Measurements from ENCODE around the gene SUPT20HL1.

SUPT20HL1 gene

DNA sequence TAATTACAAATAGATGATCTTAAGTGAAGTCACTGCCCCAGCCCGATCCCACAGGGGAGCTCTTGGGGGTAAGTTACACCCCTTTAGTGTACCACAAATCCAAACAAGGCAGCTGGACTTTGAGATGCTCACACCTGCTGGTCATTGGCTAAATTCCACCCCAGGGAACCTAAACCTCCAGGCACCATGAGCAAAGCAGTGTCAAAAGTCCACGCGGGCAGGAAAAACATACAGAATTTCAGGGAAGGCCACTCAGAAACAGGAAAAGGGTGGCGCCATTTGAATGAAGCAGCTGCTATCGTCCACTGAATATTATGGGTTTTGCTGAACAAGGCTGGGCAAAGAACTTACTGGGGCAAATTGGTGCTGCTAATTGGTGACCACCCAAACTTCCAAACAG is 30.9 kb downstream of the SUPT20HL1 start:
- DNase-seq (ENCODE audit: low read depth), result no peak
- no peak overlapping the region for H3K4me3 ChIP-seq (ENCODE audit: low read depth, low read length)
- TF ChIP-seq, protein P1, sequence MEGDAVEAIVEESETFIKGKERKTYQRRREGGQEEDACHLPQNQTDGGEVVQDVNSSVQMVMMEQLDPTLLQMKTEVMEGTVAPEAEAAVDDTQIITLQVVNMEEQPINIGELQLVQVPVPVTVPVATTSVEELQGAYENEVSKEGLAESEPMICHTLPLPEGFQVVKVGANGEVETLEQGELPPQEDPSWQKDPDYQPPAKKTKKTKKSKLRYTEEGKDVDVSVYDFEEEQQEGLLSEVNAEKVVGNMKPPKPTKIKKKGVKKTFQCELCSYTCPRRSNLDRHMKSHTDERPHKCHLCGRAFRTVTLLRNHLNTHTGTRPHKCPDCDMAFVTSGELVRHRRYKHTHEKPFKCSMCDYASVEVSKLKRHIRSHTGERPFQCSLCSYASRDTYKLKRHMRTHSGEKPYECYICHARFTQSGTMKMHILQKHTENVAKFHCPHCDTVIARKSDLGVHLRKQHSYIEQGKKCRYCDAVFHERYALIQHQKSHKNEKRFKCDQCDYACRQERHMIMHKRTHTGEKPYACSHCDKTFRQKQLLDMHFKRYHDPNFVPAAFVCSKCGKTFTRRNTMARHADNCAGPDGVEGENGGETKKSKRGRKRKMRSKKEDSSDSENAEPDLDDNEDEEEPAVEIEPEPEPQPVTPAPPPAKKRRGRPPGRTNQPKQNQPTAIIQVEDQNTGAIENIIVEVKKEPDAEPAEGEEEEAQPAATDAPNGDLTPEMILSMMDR (conservative IDR thresholded peaks at IDR 0.05; ENCODE audit: low read depth, low read length), result no peak

DNA sequence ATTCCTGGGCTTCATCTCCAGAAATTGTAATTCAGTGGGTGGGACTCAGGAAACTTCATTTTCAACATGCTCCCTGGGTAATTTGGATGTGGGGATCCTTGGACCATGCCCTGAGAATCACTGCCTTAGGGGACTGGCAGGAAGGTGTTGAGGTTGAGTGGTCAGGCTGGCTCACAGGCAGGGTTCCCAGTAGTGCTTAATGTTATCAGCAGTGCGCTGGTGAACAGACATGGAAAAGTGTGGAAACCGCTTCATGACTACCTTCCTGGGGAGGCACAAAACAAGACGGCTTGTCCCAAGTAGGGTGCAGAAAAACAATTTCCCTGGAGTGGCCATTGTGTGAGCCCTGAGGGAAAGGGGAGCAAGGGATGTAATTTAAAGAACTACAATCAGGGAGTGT is 31.4 kb downstream of the SUPT20HL1 start:
- no peak overlapping the region for H3K4me3 ChIP-seq (ENCODE audit: low read depth, low read length)
- DNase-seq (ENCODE audit: low read depth), result no peak
- TF ChIP-seq, protein P1 (conservative IDR thresholded peaks at IDR 0.05; ENCODE audit: low read depth, low read length), result no peak

DNA sequence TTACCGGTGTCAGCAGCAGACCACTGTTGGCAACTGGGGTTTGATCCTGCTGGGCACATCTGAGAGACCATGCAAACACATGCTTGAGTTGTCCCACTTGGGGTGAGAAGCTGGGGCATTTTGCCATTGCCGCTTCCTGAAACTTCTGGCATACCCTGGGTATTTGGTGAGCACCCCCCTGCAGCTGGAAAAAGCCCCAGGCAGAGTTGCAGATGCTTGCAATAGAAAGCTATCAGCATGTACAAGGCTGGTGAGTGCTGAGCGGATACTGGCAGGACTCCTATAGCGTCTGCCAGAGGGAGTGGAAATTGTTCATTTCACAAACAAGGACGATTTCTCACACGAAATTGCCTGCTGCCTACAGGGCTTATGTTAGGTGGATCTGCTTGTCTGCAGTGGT is 32.3 kb downstream of the SUPT20HL1 start:
- DNase-seq (ENCODE audit: low read depth), result no peak
- TF ChIP-seq, protein P1 (conservative IDR thresholded peaks at IDR 0.05; ENCODE audit: low read depth, low read length), result no peak
- no peak overlapping the region for H3K4me3 ChIP-seq (ENCODE audit: low read depth, low read length)

DNA sequence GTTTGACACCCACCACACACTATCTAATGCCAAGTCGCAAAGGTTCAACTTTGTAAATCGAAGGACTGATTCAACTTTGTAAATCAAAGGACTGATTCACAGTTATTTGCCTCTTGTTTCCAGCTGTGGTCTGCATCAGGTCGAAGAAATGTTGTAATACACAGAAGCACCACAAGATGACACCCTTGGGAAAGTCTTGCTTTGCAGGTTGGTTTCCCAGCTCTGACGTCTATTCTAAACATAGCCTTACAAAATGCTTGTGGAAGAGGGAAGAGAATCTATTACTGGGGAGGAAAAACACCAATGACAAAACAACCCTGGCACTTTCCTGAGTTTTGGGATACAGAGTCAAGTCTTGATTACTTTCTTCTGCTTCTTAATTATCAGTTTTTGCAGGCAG is 35.3 kb downstream of the SUPT20HL1 start:
- TF ChIP-seq, protein P1 (conservative IDR thresholded peaks at IDR 0.05; ENCODE audit: low read depth, low read length), result peak; percentile 71
- peak; percentile 84 for DNase-seq (ENCODE audit: low read depth)
- no peak overlapping the region for H3K4me3 ChIP-seq (ENCODE audit: low read depth, low read length)

DNA sequence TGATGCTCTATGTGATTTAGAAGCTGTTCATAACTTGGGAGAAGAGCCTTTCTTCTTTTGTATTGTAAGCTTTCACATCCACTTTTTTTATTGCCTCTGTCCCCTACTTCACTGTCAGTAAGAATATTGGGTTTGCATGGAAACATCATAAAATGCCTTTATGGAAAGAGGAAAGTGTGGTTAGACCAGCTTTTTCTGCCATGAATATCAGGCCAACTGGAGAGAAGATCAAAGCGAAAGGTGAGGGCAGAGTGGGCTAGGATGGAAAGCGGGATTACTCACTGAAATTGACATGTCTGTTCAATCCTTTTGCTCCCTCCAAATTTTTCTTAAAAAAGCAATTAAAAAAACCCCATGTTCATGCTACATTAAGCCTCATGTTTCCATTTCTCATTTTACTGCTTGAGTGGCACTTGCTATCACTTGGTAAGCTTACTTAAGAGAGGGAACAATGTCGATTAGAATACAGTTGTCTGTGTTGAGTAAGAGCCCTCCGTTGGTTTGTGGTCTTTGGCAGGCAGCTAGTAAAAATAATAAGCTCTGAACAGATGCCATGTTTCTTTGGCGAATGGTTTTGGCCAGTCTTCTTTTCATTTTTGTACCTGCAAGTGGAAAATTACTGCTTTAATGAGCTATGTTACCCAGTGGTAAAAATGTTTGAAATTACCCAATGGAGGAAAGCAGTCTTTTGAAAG is 35.9 kb downstream of the SUPT20HL1 start:
- TF ChIP-seq, protein P1 (conservative IDR thresholded peaks at IDR 0.05; ENCODE audit: low read depth, low read length), result no peak
- DNase-seq (ENCODE audit: low read depth), result peak; percentile 63
- no peak overlapping the region for H3K4me3 ChIP-seq (ENCODE audit: low read depth, low read length)

DNA sequence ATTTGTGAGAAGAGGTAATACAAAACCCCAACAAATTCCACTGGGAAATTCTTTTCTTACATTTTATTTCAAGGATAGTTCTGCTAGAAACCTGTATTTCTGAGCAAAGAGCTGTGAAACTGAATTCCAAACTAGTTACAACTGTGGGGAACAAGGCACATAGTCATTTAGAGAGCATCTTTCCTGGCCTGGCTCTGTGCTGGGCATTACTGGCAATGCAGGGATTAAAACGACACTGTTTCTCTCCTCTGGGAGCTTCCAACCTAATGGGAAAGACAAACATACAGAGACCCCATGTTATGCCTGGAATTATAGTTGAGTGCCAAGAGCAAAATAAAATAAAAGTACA is 36.5 kb downstream of the SUPT20HL1 start:
- no peak overlapping the region for H3K4me3 ChIP-seq (ENCODE audit: low read depth, low read length)
- TF ChIP-seq, protein P1 (conservative IDR thresholded peaks at IDR 0.05; ENCODE audit: low read depth, low read length), result no peak
- no peak for DNase-seq (ENCODE audit: low read depth)

DNA sequence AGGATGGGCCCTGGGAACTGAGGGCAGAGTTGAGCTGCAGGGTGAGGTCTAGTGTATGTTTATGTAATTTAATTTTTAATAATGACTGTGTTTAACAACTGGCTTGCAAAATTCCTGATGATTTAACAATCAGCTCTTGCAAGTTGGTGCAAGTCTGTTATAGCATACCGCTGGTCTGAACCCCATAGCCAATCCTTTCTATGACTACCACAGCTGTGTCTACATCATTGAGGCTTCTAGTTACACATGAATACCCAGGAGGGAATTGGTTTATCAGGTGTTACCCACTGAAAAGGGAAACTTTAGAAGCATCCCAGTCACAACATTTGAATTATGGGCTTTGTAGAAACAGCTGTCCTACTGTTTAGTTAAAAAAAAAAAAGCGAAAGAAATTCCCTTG is 38.3 kb downstream of the SUPT20HL1 start:
- no peak for DNase-seq (ENCODE audit: low read depth)
- TF ChIP-seq, protein P1 (conservative IDR thresholded peaks at IDR 0.05; ENCODE audit: low read depth, low read length), result no peak
- H3K4me3 ChIP-seq (ENCODE audit: low read depth, low read length), result no peak overlapping the region
